Prostate gland (tissue), 2 donors: Measurements from ENCODE around the gene TIGD3.

Source experiments
- CTCF ChIP-seq, 4 experiments: fragments of 200-600 bp in 2 of 4; fragments of 450-650 bp in 2 of 4; sonication (generic) in 2 of 4; IDR thresholded peaks; 1 replicate in 3 of 4; 2 replicates in 1 of 4; pipeline ENCODE4 v1.5.1; 2016 to 2019; ENCODE audit warnings: antibody characterized with exemption in 4 of 4, mild to moderate bottlenecking in 2 of 4, moderate library complexity in 2 of 4
- POLR2A ChIP-seq: fragments of 450-650 bp; IDR thresholded peaks from one replicate; pipeline ENCODE4 v1.6.1; 2016; ENCODE audit warnings: antibody characterized with exemption, mild to moderate bottlenecking
- POLR2AphosphoS5 ChIP-seq: sonication (generic); formaldehyde crosslinking; IDR thresholded peaks from one replicate; pipeline ENCODE4 v1.6.1; 2017; ENCODE audit warnings: antibody characterized with exemption

DNA sequence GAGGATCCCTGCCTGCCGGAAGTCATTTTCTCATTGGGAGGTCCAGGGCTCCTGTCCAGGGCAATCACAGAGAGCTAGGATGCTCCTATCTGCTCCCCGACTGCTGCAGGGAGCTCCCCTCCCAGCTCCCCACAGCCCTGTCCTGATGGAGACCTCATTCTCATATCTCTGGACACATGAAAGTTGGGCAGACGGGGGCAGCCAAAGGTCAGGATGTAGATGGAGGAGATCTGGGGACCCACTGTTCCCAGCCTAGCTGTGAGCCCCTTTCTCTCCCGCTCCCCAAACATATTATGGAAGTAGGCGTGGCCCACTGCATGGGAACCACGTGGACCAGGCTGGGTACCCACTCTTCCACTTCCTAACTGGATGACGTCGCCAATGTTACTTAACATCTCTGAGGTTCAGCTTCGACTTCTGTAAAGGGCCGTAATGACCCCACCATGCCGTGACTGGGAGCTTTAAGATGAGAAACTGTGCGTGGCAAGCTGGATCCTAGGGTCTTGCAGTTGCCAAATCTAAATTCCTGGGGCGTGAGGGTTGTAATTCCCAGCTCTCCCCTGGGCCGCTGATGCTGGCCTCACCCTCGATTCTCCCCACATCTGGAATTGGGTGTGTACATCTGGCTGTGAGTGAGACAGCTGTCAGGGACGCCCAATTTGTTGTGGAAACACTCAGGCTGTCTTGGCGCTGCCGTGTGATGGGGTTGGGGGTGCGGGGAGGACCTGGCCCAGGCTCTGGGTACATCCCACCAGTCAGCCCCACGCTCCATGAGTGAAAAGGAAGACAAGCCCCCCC is 38.1 kb upstream of the TIGD3 start:
- TF ChIP-seq CTCF (IDR thresholded peaks at IDR 0.05) (no peak), POLR2A (no peak), POLR2AphosphoS5 (no peak)
